SK-N-SH (cell line): Measurements from ENCODE around the gene DDX28.

Source experiments
- EP300 ChIP-seq, 2 experiments: IDR thresholded peaks; 2 replicates each; pipeline versions ENCODE4 v1.4.0 to v1.6.1; 2012; ENCODE audit warnings: borderline replicate concordance in 1 of 2, low read depth in 1 of 2, low read length in 1 of 2
- EZH2phosphoT487 ChIP-seq: fragments of 200-600 bp; sonication (generic); IDR thresholded peaks from 2 replicates; pipeline ENCODE4 v1.6.1; 2017; ENCODE audit warnings: low read depth, mixed run types, mild to moderate bottlenecking, antibody characterized with exemption, moderate library complexity, borderline replicate concordance
- TCF12 ChIP-seq: IDR thresholded peaks from 2 replicates; pipeline ENCODE4 v1.4.0; 2012
- TF ChIP-seq, protein P1 (sequence below): fragments of 200-600 bp; sonication (generic); IDR thresholded peaks from 2 replicates; pipeline ENCODE4 v1.6.1; 2017; ENCODE audit warnings: antibody characterized with exemption, mild to moderate bottlenecking, moderate library complexity
- TF ChIP-seq, protein P2 (sequence below): IDR thresholded peaks from 2 replicates; pipeline ENCODE4 v1.6.1; 2012; ENCODE audit warnings: mild to moderate bottlenecking, low read depth, low read length, moderate library complexity

DNA sequence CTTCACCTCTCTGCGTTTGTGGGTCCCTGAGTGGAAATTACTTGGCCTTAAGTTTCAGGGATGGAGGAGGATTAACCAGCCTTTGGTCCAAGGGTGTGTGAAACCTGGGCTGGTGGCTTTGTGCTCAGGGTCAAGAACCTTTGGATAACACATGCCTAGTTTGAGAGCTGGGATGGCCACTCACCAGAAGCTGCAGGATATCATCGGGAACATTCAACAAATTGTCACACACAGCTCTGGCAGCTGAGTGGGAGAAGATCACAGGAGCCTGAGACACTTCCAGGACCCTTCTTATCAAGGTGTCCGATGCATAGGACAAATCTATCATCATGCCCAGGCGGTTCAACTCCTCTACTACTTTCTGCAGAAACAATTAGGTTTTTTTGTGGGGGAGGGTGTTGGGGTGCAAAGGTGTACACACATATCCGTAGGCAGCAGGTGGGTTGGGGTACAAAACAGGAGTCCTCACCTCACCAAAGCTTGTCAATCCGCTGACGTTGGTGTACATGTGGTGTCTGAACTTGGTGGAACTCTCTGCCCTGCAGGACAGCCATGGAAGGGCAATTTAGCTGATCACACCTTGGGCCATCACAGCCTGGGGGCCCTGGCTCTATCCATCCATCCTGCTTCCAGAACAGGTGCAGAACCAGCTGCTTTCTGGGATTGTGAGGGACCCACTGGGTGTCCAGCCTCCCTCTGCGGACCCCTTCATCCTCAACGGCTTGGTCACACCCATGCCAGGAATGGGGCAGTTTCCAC lies 45.4 kb downstream of the DDX28 start:
- TF ChIP-seq EZH2phosphoT487 (no peak), EP300 (IDR thresholded peaks at IDR 0.05; ENCODE audit: borderline replicate concordance in 1 of 2, low read depth in 1 of 2, low read length in 1 of 2) (no peak), TCF12 (no peak)
- TF ChIP-seq, protein P1, sequence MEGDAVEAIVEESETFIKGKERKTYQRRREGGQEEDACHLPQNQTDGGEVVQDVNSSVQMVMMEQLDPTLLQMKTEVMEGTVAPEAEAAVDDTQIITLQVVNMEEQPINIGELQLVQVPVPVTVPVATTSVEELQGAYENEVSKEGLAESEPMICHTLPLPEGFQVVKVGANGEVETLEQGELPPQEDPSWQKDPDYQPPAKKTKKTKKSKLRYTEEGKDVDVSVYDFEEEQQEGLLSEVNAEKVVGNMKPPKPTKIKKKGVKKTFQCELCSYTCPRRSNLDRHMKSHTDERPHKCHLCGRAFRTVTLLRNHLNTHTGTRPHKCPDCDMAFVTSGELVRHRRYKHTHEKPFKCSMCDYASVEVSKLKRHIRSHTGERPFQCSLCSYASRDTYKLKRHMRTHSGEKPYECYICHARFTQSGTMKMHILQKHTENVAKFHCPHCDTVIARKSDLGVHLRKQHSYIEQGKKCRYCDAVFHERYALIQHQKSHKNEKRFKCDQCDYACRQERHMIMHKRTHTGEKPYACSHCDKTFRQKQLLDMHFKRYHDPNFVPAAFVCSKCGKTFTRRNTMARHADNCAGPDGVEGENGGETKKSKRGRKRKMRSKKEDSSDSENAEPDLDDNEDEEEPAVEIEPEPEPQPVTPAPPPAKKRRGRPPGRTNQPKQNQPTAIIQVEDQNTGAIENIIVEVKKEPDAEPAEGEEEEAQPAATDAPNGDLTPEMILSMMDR = no peak
- TF ChIP-seq, protein P2, sequence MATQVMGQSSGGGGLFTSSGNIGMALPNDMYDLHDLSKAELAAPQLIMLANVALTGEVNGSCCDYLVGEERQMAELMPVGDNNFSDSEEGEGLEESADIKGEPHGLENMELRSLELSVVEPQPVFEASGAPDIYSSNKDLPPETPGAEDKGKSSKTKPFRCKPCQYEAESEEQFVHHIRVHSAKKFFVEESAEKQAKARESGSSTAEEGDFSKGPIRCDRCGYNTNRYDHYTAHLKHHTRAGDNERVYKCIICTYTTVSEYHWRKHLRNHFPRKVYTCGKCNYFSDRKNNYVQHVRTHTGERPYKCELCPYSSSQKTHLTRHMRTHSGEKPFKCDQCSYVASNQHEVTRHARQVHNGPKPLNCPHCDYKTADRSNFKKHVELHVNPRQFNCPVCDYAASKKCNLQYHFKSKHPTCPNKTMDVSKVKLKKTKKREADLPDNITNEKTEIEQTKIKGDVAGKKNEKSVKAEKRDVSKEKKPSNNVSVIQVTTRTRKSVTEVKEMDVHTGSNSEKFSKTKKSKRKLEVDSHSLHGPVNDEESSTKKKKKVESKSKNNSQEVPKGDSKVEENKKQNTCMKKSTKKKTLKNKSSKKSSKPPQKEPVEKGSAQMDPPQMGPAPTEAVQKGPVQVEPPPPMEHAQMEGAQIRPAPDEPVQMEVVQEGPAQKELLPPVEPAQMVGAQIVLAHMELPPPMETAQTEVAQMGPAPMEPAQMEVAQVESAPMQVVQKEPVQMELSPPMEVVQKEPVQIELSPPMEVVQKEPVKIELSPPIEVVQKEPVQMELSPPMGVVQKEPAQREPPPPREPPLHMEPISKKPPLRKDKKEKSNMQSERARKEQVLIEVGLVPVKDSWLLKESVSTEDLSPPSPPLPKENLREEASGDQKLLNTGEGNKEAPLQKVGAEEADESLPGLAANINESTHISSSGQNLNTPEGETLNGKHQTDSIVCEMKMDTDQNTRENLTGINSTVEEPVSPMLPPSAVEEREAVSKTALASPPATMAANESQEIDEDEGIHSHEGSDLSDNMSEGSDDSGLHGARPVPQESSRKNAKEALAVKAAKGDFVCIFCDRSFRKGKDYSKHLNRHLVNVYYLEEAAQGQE = no peak
